CD14-positive monocyte (primary cell): Measurements from ENCODE around the gene LRP8. TPM values are rescaled to one million over a fixed set of nuclear protein-coding genes. Genes with fewer than 3 reads are reported as not detected.

ENCODE experiments used
- DNase-seq, 3 donors: peaks; one replicate each; pipeline ENCODE4 v3.0.0-alpha.2; 2011 to 2022
- H2AFZ ChIP-seq: 2 replicates; pipeline ENCODE4 v1.6.0; 2012; ENCODE audit warnings: mild to moderate bottlenecking, low read depth, low read length, inconsistent platforms; ENCODE audit not compliant: insufficient read depth, poor library complexity, severe bottlenecking
- H3K27ac ChIP-seq, 2 donors: 1 replicate in 1 of 2; 2 replicates in 1 of 2; pipeline ENCODE4 v1.5.1; 2012 to 2013; ENCODE audit warnings: low read length in 2 of 2, control low read depth in 1 of 2, inconsistent platforms in 1 of 2, low read depth in 1 of 2, mild to moderate bottlenecking in 1 of 2
- H3K27me3 ChIP-seq, 2 donors: one replicate each; pipeline versions ENCODE4 v1.6.0 to v1.6.1; 2011 to 2013; ENCODE audit warnings: low read length in 2 of 2; ENCODE audit not compliant: control insufficient read depth in 2 of 2, insufficient read depth in 2 of 2
- H3K36me3 ChIP-seq, 2 donors: replicated peaks in 1 of 2; 1 replicate in 1 of 2; 2 replicates in 1 of 2; pipeline versions ENCODE4 v1.5.1 to v1.6.1; 2012 to 2013; ENCODE audit warnings: low read length in 2 of 2, control low read depth in 1 of 2, inconsistent platforms in 1 of 2, mild to moderate bottlenecking in 1 of 2; ENCODE audit not compliant: insufficient read depth in 2 of 2, control insufficient read depth in 1 of 2
- H3K4me1 ChIP-seq, 2 donors: 1 replicate in 1 of 2; 2 replicates in 1 of 2; pipeline versions ENCODE4 v1.5.1 to v1.6.1; 2012 to 2013; ENCODE audit warnings: low read length in 2 of 2, control low read depth in 1 of 2, inconsistent platforms in 1 of 2, mild to moderate bottlenecking in 1 of 2, moderate library complexity in 1 of 2; ENCODE audit not compliant: insufficient read depth in 2 of 2, control insufficient read depth in 1 of 2
- H3K4me2 ChIP-seq: replicated peaks from 2 replicates; pipeline ENCODE3; 2012; ENCODE audit warnings: low read length, moderate library complexity, mild to moderate bottlenecking; ENCODE audit not compliant: poor library complexity, severe bottlenecking; ENCODE audit errors: extremely low read depth
- H3K4me3 ChIP-seq, 3 experiments: fragments of 200-600 bp in 1 of 3; sonication (generic) in 1 of 3; replicated peaks in 1 of 3; 1 replicate in 2 of 3; 2 replicates in 1 of 3; pipeline ENCODE4 v1.5.1; 2011 to 2013; ENCODE audit warnings: low read length in 3 of 3, mild to moderate bottlenecking in 3 of 3, control low read depth in 2 of 3, low read depth in 2 of 3, inconsistent platforms in 1 of 3, moderate library complexity in 1 of 3
- H3K79me2 ChIP-seq: 2 replicates; pipeline ENCODE4 v1.6.0; 2012; ENCODE audit warnings: mild to moderate bottlenecking, control low read depth, inconsistent platforms, low read length, moderate library complexity; ENCODE audit not compliant: insufficient read depth
- H3K9ac ChIP-seq: 2 replicates; pipeline ENCODE4 v1.6.0; 2017; ENCODE audit warnings: low read length, mild to moderate bottlenecking; ENCODE audit not compliant: insufficient read depth, poor library complexity, severe bottlenecking
- H3K9me3 ChIP-seq, 2 donors: replicated peaks in 1 of 2; 1 replicate in 1 of 2; 2 replicates in 1 of 2; pipeline versions ENCODE4 v1.5.1 to v1.6.1; 2012 to 2013; ENCODE audit warnings: low read length in 2 of 2, control low read depth in 1 of 2; ENCODE audit not compliant: control insufficient read depth in 1 of 2, insufficient read depth in 1 of 2
- H4K20me1 ChIP-seq: 2 replicates; pipeline ENCODE4 v1.6.0; 2012; ENCODE audit warnings: mild to moderate bottlenecking, low read length, control low read depth, moderate library complexity; ENCODE audit not compliant: insufficient read depth
- H3K27ac Mint-ChIP-seq, 7 donors: one replicate each; pipeline ENCODE4 v1.8.0; 2020; ENCODE audit warnings: mild to moderate bottlenecking in 7 of 7, mixed read lengths in 7 of 7, moderate library complexity in 6 of 7, inconsistent platforms in 2 of 7
- H3K27me3 Mint-ChIP-seq, 3 donors: one replicate each; pipeline ENCODE4 v1.8.0; 2021 to 2022; ENCODE audit warnings: low read depth in 3 of 3, mild to moderate bottlenecking in 3 of 3, mixed read lengths in 3 of 3, moderate library complexity in 3 of 3, inconsistent platforms in 1 of 3
- H3K36me3 Mint-ChIP-seq, 2 donors: one replicate each; pipeline ENCODE4 v1.8.0; 2020; ENCODE audit warnings: mixed read lengths in 2 of 2, inconsistent platforms in 1 of 2, mild to moderate bottlenecking in 1 of 2
- H3K4me1 Mint-ChIP-seq: one replicate; pipeline ENCODE4 v1.8.0; 2020; ENCODE audit warnings: mild to moderate bottlenecking, mixed read lengths
- H3K4me3 Mint-ChIP-seq, 2 donors: one replicate each; pipeline ENCODE4 v1.8.0; 2020; ENCODE audit warnings: mild to moderate bottlenecking in 2 of 2, mixed read lengths in 2 of 2, moderate library complexity in 1 of 2
- H3K9me3 Mint-ChIP-seq, 7 donors: one replicate each; pipeline ENCODE4 v1.8.0; 2020 to 2022; ENCODE audit warnings: mixed read lengths in 7 of 7, mild to moderate bottlenecking in 6 of 7, moderate library complexity in 6 of 7, inconsistent platforms in 2 of 7
- CTCF ChIP-seq: fragments of 200-600 bp; IDR thresholded peaks from one replicate; pipeline ENCODE4 v1.8.0; 2022; ENCODE audit warnings: antibody characterized with exemption, mild to moderate bottlenecking
- WGBS: methylation state at CpG from one replicate; pipeline ENCODE4 v1.1.5; 2013; ENCODE audit warnings: missing lambda C conversion rate; ENCODE audit not compliant: insufficient coverage; 5-methylcytosine and 5-hydroxymethylcytosine counted together
- intact Hi-C, 2 donors: fragments of 100-400 bp; cut with micrococcal nuclease; formaldehyde crosslinking; loops; one replicate each; pipeline versions ENCODE4 v1.15.0 to v1.15.1; 2023
- polyA plus RNA-seq, 3 donors: library from polyadenylated mRNA; depleted of rRNA in 1 of 3; unstranded in 2 of 3; stranded (reverse) in 1 of 3; fragments of 300-500 nt in 2 of 3; fragments of >200 nt in 1 of 3; fragmentation: Illumina TruSeq in 2 of 3; gene quantifications; 1 replicate in 2 of 3; 2 replicates in 1 of 3; pipeline ENCODE4 v1.2.3, GENCODE V29; 2012 to 2021

LRP8 gene
- polyA plus RNA-seq, 3 donors = 0.76 to 11.3 (median 0.95) TPM

- Mint-ChIP-seq H3K4me3 (no peak overlapping the region), H3K27me3 (peaks cover 0 to 2% (median 1%) of the 10 kb centered on the region in 3 donors), H3K4me1 (peaks cover 22% of the 10 kb centered on the region), H3K9me3 (no peaks in the 10 kb centered on the region), H3K27ac (peak overlapping the region in 2 of 7 donors; percentile 21 to 48), H3K36me3 (peaks cover 6 to 18% of the 10 kb centered on the region in 2 donors)
- no peaks in the 10 kb centered on the region for H4K20me1 ChIP-seq
- no peak overlapping the region for H2AFZ ChIP-seq
- 79% methylated on average over 7 of the region's 12 CpGs for WGBS
- no peak for TF ChIP-seq CTCF
- H3K27me3 ChIP-seq = no peaks in the 10 kb centered on the region
- peaks cover 9 to 11% of the 10 kb centered on the region in 2 donors for H3K4me1 ChIP-seq
- intact Hi-C loops = no loop called here
- H3K9me3 ChIP-seq = no peaks in the 10 kb centered on the region
- H3K79me2 ChIP-seq = peaks cover 18% of the 10 kb centered on the region
- no peak overlapping the region for H3K4me2 ChIP-seq
- H3K4me3 ChIP-seq = no peak overlapping the region
- no peak overlapping the region for H3K27ac ChIP-seq
- DNase-seq = no peak
- no peak overlapping the region for H3K9ac ChIP-seq
- H3K36me3 ChIP-seq = peaks cover 0 to 10% of the 10 kb centered on the region in 2 donors
Observed at GRCh38 chr1:53296117-53296749, 31.6 kb downstream of the LRP8 start.

GRCh38 chr1:53295726-53296116, 32.1 kb downstream of the LRP8 start:
- Histone ChIP-seq H3K9me3 (no peaks in the 10 kb centered on the region), H3K9ac (no peak overlapping the region), H3K36me3 (peaks cover 0 to 11% of the 10 kb centered on the region in 2 donors), H3K27me3 (no peaks in the 10 kb centered on the region), H3K4me1 (peaks cover 9 to 11% of the 10 kb centered on the region in 2 donors), H3K4me3 (no peak overlapping the region), H3K4me2 (no peak overlapping the region), H2AFZ (no peak overlapping the region), H3K27ac (no peak overlapping the region), H4K20me1 (no peaks in the 10 kb centered on the region), H3K79me2 (peaks cover 18% of the 10 kb centered on the region)
- Mint-ChIP-seq H3K27me3 (peaks cover 0 to 2% (median 2%) of the 10 kb centered on the region in 3 donors), H3K4me3 (no peak overlapping the region), H3K4me1 (peaks cover 24% of the 10 kb centered on the region), H3K36me3 (peaks cover 6 to 13% of the 10 kb centered on the region in 2 donors), H3K9me3 (no peaks in the 10 kb centered on the region), H3K27ac (peak overlapping the region in 1 of 7 donors; percentile 48)
- no peak for DNase-seq
- WGBS = 61% methylated on average over 2 of the region's 4 CpGs
- TF ChIP-seq CTCF = no peak
- intact Hi-C loops = no loop called here
